NCI-H128 (cell line): Measurements from ENCODE around the gene LIF.
"Not testable (repeated sequence)": the region's sequence is repeated elsewhere in the genome, so short reads cannot be mapped to it uniquely, and the experiment has no call there.

Source experiments
- DNase-seq: peaks from one replicate; lab custom pipeline; 2025; ENCODE audit not compliant: unreplicated experiment; lab: John Stamatoyannopoulos, UW

The LIF gene

GRCh38 chr22:30245181-30245984 is 1.2 kb downstream of the LIF start:
- DNase-seq = no peak

- no peak for DNase-seq
Measured at GRCh38 chr22:30244641-30245040, 1.9 kb downstream of the LIF start.

GRCh38 chr22:30244066-30244465 is 2.5 kb downstream of the LIF start:
- no peak for DNase-seq

- no peak for DNase-seq
Measured at GRCh38 chr22:30243661-30244060, 2.9 kb downstream of the LIF start.

- DNase-seq = no peak
Measured at GRCh38 chr22:30241576-30242371, 4.8 kb downstream of the LIF start.

- no peak for DNase-seq
Measured at GRCh38 chr22:30240541-30241417, 5.8 kb downstream of the LIF start.

GRCh38 chr22:30239488-30240405 is 6.8 kb downstream of the LIF start:
- no peak for DNase-seq

- DNase-seq = no peak
Measured at GRCh38 chr22:30238661-30239487, 7.7 kb downstream of the LIF start.

- no peak for DNase-seq
Measured at GRCh38 chr22:30238136-30238535, 8.4 kb downstream of the LIF start.

- no peak for DNase-seq
Measured at GRCh38 chr22:30236875-30237274, 9.7 kb downstream of the LIF start.

GRCh38 chr22:30235687-30236170 is 10.8 kb downstream of the LIF start:
- DNase-seq = no peak

GRCh38 chr22:30234786-30235470 is 11.6 kb downstream of the LIF start:
- no peak for DNase-seq

GRCh38 chr22:30234325-30234724 is 12.2 kb downstream of the LIF start:
- not testable (repeated sequence) for DNase-seq

GRCh38 chr22:30233582-30233981 is 13.0 kb downstream of the LIF start:
- no peak for DNase-seq

GRCh38 chr22:30232716-30233218 is 13.8 kb downstream of the LIF start:
- DNase-seq = no peak

GRCh38 chr22:30230787-30231461 is 15.6 kb downstream of the LIF start:
- no peak for DNase-seq

GRCh38 chr22:30230330-30230729 is 16.2 kb downstream of the LIF start:
- no peak for DNase-seq
